HG02852 (cell line): ENCODE results near the gene NUBP2.

ENCODE experiments used
- ATAC-seq: cut with Tn5 transposase; IDR thresholded peaks from one replicate; pipeline ENCODE4 v1.9.1; 2021; ENCODE audit warnings: mild to moderate bottlenecking, moderate library complexity; ENCODE audit not compliant: unreplicated experiment

NUBP2 gene

DNA sequence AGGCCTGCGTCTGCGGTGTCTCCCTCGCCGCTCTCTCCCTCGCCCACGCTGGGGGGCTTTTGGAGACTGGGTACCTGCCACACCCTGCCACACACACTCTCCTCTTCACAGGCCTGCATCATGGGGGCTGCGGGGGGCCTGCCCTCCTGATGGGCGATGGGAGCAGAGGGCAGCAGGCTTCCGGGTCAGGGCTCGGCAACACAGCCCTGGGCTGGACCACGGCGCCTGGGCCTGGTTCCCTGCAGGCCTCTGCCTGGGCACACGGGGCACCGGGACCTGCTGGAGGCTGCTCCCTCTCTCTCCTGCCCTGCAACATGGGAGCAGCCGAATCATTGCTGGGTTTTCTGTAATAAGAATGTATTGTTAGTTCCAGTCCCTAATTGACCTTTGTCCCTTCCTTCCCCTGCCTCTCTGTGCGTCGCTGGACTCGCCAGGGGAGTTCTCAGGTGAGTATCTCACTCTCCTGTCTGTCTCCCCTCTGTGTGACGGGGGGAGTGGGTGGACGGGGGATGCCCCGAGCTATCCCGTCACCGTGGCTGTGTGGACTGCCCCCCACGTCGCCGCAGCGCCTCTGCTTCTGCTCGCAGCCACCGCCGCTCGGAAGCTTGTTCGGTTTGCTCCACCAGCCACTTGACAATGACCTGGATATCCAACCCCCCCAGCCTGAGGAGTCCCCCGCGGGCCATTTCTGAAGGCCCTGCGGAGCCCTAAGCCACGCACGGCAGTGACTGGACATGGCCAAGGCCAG, 24.9 kb upstream of the NUBP2 start:
- ATAC-seq = no peak

GRCh38 chr16:1758923-1759322, 23.8 kb upstream of the NUBP2 start:
- ATAC-seq = no peak

GRCh38 chr16:1759511-1759910, 23.2 kb upstream of the NUBP2 start:
- ATAC-seq = no peak

DNA sequence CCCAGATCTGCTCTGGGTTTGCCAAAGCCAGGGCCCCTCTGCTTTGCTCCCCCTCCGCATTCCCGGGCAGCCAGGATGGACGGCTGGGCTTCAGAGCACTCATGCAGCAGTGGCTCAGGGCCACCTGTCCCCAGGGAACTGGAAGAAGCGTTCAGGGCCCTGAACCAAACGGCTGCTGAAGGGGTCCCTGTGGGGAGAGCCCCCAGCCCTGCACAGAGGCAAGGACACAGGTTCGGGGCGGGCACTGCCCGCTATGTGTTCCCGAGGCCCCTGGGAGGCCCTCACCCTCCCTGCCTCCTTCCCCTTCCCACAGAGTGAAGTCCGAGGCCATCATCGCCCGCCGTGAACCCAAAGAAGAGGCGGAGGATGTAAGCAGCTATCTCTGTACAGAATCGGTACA, 21.8 kb upstream of the NUBP2 start:
- ATAC-seq = no peak

DNA sequence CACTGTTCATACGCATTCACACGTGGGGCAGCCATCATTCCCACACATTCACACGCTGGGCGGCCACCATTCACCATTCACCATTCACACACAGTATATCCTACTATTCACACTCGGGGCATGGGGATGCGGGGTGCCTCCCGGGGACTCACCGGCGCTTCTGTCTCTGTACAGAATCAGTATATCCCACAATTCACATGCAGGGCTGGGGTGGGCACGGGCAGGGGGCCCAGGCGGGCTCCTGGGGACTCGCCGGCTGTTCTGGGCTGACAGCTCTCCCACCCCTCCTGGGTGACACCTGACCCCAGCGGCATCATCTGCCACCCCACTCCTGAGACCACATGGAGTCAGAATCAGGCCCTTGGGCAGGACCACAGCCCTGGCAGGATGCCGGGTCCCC, 21.0 kb upstream of the NUBP2 start:
- no peak for ATAC-seq

DNA sequence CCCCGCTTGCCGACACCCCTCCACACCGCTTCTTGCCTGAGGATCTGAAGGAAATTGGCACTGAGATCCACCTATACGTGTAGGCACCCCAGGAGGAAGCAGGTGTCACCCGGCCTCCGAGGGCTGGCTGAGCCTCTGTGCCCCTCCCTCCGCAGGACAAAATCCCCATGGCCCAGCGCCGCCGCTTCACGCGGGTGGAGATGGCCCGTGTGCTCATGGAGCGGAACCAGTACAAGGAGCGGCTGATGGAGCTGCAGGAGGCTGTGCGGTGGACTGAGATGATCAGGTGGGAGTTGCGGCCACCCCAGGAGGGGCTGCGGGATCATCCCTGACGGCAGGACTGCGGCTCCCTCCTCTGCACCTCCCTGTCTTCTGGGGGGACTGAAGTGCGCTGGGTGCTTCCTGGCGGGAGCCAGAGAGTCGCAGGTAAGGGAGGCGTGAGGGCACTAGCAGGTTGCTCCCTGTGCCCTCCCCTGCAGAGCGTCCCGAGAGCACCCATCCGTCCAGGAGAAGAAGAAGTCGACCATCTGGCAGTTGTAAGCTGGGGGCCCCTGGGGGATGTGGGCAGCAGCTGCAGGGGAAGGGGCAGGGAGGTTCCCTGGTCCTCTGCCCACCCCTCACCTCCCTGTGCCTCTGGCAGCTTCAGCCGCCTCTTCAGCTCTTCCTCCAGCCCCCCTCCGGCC, 20.4 kb upstream of the NUBP2 start:
- ATAC-seq = no peak

DNA sequence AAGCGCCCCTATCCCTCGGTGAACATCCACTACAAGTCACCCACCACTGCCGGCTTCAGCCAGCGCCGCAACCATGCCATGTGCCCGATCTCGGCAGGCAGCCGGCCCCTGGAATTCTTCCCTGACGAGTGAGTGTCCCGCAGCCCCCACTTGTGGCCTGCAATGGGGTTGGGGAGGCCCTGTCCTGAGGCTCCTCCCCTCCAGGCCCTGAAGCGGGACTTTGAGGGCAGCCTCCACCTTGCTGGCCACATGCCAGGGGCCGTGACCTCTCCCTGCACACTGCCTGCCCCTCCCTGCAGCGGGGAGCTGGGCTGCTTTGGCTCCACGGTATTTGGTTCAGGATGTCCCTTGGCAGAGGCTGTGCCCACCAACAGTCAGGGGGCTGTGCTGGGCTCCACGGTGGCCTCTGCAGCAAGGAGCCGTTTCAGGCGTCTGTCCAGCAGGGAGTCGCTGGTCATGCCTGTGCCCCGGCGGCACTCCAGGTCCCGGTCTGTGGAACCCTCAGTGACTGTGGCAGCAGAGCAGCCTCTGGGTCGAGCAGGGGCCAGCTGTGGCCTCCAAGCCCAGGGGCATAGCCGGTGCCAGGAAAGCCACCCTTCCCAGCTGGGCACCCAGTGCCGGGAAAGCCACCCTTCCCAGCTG, 19.8 kb upstream of the NUBP2 start:
- ATAC-seq = no peak

GRCh38 chr16:1763521-1764511, 18.9 kb upstream of the NUBP2 start:
- no peak for ATAC-seq

DNA sequence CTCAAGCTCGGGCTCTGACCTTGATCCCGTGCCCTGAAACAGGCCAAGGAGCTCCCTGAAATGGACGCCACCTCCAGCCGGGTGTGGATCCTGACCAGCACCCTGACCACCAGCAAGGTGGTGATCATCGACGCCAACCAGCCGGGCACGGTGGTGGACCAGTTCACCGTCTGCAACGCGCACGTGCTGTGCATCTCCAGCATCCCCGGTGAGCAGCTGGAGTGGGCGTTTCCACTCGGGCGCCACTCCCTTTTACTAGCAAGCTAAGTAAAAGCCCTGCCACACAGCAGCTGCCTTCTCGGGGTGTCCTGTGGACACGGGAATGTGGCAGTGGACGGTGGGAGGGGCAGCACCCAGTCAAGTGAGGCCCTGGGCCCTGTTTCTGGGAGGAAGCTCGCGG, 17.8 kb upstream of the NUBP2 start:
- ATAC-seq = no peak

DNA sequence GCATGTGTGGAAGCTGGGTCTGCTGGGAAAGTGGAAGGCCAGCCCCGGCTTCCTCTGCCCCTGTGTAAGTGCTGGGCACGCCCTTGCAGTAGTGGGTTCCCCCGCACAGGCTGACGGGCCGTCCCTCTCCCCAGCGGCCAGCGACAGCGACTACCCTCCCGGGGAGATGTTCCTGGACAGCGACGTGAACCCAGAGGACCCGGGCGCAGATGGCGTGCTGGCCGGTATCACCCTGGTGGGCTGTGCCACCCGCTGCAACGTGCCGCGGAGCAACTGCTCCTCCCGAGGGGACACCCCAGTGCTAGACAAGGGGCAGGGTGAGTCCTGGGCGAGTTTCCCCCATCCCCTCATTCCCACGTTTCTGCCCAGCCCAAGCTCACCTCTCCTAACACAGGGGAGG, 16.9 kb upstream of the NUBP2 start:
- no peak for ATAC-seq

- no peak for ATAC-seq
These were observed 16.5 kb upstream of the NUBP2 start for GRCh38 chr16:1766231-1766630.

GRCh38 chr16:1766701-1767100, 16.1 kb upstream of the NUBP2 start:
- ATAC-seq = no peak

DNA sequence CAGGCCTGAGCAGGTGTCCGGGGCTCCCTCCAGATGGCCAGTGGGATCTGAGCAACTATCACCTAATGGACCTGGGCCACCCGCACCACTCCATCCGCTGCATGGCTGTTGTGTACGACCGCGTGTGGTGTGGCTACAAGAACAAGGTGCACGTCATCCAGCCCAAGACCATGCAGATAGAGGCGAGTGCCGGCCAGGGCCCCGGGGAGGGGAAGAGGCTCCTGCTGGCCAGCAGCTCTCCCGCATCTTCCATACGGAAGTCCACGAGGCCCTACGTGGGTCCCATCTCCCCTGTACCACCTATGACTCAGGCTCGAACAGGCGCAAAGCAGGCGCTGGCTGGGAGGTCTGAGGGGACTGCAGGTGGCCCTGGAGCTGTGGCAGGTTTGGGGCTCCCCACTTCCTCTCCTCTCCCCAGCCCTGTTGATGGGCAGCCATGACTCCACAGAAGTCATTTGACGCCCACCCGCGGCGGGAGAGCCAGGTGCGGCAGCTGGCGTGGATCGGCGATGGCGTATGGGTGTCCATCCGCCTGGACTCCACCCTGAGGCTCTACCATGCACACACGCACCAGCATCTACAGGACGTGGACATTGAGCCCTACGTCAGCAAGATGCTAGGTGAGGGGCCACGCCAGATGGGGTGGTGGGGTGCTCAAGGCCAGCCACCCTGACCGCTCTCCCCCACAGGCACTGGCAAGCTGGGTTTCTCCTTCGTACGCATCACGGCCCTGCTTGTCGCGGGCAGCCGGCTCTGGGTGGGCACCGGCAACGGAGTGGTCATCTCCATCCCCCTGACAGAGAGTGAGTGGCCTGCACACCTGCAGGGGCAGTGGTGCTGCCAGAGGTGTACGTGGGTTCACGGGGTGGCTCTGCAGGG, 15.4 kb upstream of the NUBP2 start:
- no peak for ATAC-seq

GRCh38 chr16:1768061-1768766, 14.5 kb upstream of the NUBP2 start:
- ATAC-seq = no peak

DNA sequence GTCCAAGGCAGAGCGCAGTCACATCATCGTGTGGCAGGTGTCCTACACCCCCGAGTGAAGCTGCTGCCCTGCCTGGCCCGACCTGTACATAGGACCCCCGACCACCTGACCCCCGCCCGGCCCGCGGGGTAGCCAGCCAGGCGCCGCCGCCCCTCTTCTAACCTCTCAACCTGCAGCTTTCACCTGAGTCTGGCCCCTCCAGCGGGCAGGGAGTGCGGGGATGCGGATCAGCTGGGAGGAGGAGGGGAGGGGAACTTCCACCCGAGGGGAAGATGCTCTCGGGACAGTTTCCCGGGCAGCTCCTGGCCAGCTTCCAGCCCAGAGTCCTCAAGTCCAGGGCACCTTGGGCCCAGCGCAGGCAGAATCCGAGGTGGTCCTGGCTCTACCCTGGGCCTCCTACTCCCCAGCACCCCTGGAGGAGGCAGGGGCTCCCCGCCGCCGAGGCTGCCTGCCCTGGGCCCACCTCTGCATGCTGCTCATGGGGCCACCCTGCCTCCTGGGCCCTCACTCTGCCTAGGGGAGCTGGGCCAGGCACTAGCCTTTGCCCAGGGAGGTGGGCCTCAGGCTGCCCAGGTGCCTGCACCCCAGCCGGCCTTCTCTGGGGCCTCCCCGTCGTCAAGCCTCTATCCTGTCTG, 13.9 kb upstream of the NUBP2 start:
- ATAC-seq = no peak

DNA sequence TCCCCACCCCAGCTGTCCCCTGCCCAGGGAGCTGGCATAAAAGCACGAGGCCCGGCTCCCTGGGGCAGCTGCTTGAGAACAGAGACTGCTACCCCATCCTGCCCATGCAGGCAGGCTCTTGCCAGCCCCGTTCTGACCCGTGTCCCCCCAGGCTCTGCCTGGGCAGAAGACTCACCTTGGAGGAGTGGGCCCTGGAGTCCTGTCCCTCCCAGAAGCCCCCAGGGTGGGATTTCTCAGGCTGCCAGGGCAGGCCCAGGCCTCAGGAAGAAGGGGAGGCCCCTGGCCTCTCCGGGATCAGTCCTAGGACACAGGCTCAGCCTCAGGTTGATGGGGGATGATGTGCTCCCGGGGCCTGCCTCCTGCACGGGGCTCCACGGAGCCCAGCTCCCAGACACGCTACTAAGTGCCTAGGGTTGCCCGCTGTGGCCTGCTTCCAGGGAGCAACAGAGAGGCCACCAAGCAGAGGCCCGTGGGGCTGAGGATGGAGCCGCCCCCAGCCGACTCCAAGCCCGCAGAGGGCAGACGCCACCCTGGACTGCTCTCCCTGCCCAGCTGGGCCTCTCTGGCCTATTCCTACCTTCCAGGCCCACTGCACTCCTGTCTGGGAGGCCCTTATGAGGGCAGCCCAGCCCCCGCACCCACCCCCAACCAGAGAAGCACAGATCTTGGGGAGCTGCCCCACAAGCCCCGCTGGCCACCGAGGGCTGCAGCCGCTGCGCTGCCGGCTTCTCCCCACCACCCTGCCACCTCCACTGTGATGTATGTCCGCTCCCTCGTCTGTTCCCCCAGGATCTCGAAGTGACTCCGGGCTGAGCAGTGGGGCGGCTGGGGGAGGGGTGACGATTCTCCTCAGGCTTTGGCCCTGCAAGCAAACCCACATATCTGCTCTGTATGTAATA, 13.1 kb upstream of the NUBP2 start:
- ATAC-seq = no peak

GRCh38 chr16:1770328-1771187, 12.2 kb upstream of the NUBP2 start:
- ATAC-seq = no peak
